ENCODE measurements around the gene TFDP3. TPM values are rescaled to one million over a fixed set of nuclear protein-coding genes. Genes with fewer than 3 reads are reported as not detected.

The TFDP3 gene, protein sequence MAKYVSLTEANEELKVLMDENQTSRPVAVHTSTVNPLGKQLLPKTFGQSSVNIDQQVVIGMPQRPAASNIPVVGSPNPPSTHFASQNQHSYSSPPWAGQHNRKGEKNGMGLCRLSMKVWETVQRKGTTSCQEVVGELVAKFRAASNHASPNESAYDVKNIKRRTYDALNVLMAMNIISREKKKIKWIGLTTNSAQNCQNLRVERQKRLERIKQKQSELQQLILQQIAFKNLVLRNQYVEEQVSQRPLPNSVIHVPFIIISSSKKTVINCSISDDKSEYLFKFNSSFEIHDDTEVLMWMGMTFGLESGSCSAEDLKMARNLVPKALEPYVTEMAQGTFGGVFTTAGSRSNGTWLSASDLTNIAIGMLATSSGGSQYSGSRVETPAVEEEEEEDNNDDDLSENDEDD
- not detected for total RNA-seq

DNA sequence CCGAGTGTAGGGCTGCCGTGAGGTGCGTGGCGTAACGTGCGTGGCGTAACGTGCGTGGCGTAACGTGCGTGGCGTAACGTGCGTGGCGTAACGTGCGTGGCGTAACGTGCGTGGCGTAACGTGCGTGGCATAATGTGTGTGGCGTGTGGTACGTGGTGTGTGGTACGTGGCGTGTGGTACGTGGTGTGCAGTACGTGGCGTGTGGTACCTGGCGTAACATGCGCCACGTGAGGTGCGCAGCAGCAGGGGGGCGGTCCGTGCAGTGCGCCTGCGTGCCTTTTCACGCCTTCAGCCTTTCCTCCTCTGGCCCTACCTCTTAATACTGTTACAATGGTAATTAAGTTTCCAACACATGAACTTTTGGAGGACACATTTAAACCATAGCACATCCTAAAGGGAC is at the start of gene TFDP3:
TFDP3 (minus strand) TSS at position 26 of the 400 bp plus-strand sequence. CDS start 95 bp downstream, outside the sequence.
- DNase-seq (no peak), ATAC-seq (no peak)
- no peak within 1 kb of the TSS for H3K4me3 Mint-ChIP-seq

GRCh38 chrX:133267621-133268020 is 49.5 kb upstream of the TFDP3 start:
- ATAC-seq (no peak), DNase-seq (no peak)
- CTCF ChIA-PET, result no interaction called here
- Mint-ChIP-seq H3K4me1 (no peaks in the 10 kb centered on the region), H3K9me3 (ENCODE audit: low read depth) (no peaks in the 10 kb centered on the region), H3K4me3 (no peak overlapping the region), H3K36me3 (no peaks in the 10 kb centered on the region), H3K27me3 (no peaks in the 10 kb centered on the region), H3K27ac (no peak overlapping the region)

More for the DNA sequence above, at the start of gene TFDP3:
- Mint-ChIP-seq H3K9me3 (ENCODE audit: low read depth) (no peaks in the 10 kb centered on the region), H3K36me3 (no peaks in the 10 kb centered on the region), H3K27me3 (no peaks in the 10 kb centered on the region), H3K27ac (no peak within 1 kb of the TSS), H3K4me1 (no peaks in the 10 kb centered on the region)
- CTCF ChIA-PET, result no interaction called here

GRCh38 chrX:133265331-133265730 is 47.2 kb upstream of the TFDP3 start:
- Mint-ChIP-seq H3K4me1 (no peaks in the 10 kb centered on the region), H3K4me3 (no peak overlapping the region), H3K36me3 (no peaks in the 10 kb centered on the region), H3K27me3 (no peaks in the 10 kb centered on the region), H3K9me3 (ENCODE audit: low read depth) (no peaks in the 10 kb centered on the region), H3K27ac (no peak overlapping the region)
- no peak for ATAC-seq
- CTCF ChIA-PET, result no interaction called here
- no peak for DNase-seq

- no peak for DNase-seq
- Mint-ChIP-seq H3K4me3 (no peak overlapping the region), H3K36me3 (no peaks in the 10 kb centered on the region), H3K27ac (no peak overlapping the region), H3K27me3 (no peaks in the 10 kb centered on the region), H3K4me1 (no peaks in the 10 kb centered on the region), H3K9me3 (ENCODE audit: low read depth) (no peaks in the 10 kb centered on the region)
- CTCF ChIA-PET, result no interaction called here
- no peak for ATAC-seq
Measured at GRCh38 chrX:133258481-133258880, 40.3 kb upstream of the TFDP3 start.

DNA sequence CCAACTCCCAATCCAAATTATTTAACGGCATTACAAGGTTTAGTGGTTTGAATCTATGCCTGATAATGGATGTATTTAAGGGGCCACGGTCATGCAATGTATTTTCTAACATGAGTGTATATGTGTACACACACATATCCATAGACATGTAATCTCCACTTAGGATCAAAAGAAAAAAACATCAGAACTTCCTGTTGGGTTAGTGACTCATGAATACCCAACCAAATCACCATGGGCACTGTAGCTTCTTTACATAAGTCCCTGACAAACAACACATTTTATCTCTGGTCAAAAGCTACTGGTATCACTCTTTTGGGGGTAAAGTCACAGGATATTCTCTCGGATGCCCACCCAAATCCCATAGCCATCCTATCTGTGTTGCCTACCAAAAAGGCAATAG is 36.5 kb upstream of the TFDP3 start:
- ATAC-seq, result no peak
- no peaks in the 10 kb centered on the region for H3K36me3 Mint-ChIP-seq
- no peaks in the 10 kb centered on the region for H3K27me3 Mint-ChIP-seq
- H3K9me3 Mint-ChIP-seq (ENCODE audit: low read depth), result no peaks in the 10 kb centered on the region
- H3K4me3 Mint-ChIP-seq, result no peak overlapping the region
- CTCF ChIA-PET, result no interaction called here
- no peak for DNase-seq
- H3K27ac Mint-ChIP-seq, result no peak overlapping the region
- no peaks in the 10 kb centered on the region for H3K4me1 Mint-ChIP-seq

- DNase-seq (no peak), ATAC-seq (no peak)
- Mint-ChIP-seq H3K27ac (no peak overlapping the region), H3K4me1 (no peaks in the 10 kb centered on the region), H3K36me3 (no peaks in the 10 kb centered on the region), H3K4me3 (no peak overlapping the region), H3K27me3 (no peaks in the 10 kb centered on the region), H3K9me3 (ENCODE audit: low read depth) (no peaks in the 10 kb centered on the region)
- CTCF ChIA-PET, result no interaction called here
Measured at GRCh38 chrX:133251204-133251603, 33.0 kb upstream of the TFDP3 start.

- Mint-ChIP-seq H3K27ac (no peak overlapping the region), H3K27me3 (no peaks in the 10 kb centered on the region), H3K4me3 (no peak overlapping the region), H3K9me3 (ENCODE audit: low read depth) (no peaks in the 10 kb centered on the region), H3K36me3 (no peaks in the 10 kb centered on the region), H3K4me1 (no peaks in the 10 kb centered on the region)
- CTCF ChIA-PET, result no interaction called here
- DNase-seq (no peak), ATAC-seq (no peak)
Measured at GRCh38 chrX:133250184-133251100, 32.3 kb upstream of the TFDP3 start.

DNA sequence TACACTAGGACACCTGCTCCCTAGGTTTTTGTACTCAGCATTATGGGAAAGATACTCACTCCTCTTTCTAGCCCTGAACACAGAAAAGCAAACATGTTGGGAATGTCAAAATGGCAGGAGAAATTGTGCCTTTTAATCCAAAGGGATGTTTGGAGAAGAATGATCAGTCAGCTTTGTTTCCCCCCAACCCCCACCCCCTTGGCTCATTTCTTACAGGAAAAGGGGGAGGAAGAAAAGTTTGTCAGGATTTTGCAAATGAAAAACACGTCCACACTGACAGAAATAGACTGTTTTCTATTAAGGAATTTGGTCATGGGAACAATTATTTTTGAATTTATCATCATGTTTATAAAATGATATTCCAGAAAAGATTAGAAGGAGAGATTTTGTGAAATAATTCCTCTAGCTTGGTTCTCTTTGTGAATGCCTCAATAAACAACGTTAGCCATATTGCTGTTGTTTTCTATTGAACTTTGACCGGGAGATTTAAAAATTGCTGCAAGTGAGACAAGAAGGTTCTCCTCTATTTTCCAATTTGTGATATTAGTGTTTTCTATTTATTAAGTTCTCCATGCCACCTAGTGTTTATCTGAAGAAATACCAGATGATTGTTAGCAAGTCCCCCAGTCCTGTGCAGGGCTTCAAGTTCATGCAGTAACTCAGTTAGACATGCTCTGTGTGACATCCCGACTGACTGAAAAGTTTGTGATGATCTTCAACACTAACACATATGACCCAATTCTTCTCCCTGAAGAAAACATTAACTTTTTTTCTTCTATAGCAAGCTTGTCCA is 31.3 kb upstream of the TFDP3 start:
- CTCF ChIA-PET, result no interaction called here
- no peak for ATAC-seq

GRCh38 chrX:133248177-133248576 is 30.0 kb upstream of the TFDP3 start:
- CTCF ChIA-PET, result no interaction called here
- no peak for ATAC-seq
- Mint-ChIP-seq H3K9me3 (ENCODE audit: low read depth) (no peaks in the 10 kb centered on the region), H3K4me3 (no peak overlapping the region), H3K27ac (no peak overlapping the region), H3K27me3 (no peaks in the 10 kb centered on the region), H3K36me3 (no peaks in the 10 kb centered on the region), H3K4me1 (no peaks in the 10 kb centered on the region)
- DNase-seq, result no peak

More for the DNA sequence above, 31.3 kb upstream of the TFDP3 start:
- Mint-ChIP-seq H3K36me3 (no peaks in the 10 kb centered on the region), H3K4me3 (no peak overlapping the region), H3K4me1 (no peaks in the 10 kb centered on the region), H3K9me3 (ENCODE audit: low read depth) (no peaks in the 10 kb centered on the region), H3K27ac (no peak overlapping the region), H3K27me3 (no peaks in the 10 kb centered on the region)
- no peak for DNase-seq

- Mint-ChIP-seq H3K9me3 (ENCODE audit: low read depth) (no peaks in the 10 kb centered on the region), H3K36me3 (no peaks in the 10 kb centered on the region), H3K4me3 (no peak overlapping the region), H3K4me1 (no peaks in the 10 kb centered on the region), H3K27ac (no peak overlapping the region), H3K27me3 (no peaks in the 10 kb centered on the region)
- CTCF ChIA-PET, result no interaction called here
- ATAC-seq (no peak), DNase-seq (no peak)
Measured at GRCh38 chrX:133246921-133247320, 28.8 kb upstream of the TFDP3 start.

GRCh38 chrX:133235830-133236229 is 17.7 kb upstream of the TFDP3 start:
- Mint-ChIP-seq H3K27me3 (no peaks in the 10 kb centered on the region), H3K9me3 (ENCODE audit: low read depth) (no peaks in the 10 kb centered on the region), H3K36me3 (no peaks in the 10 kb centered on the region), H3K4me3 (no peak overlapping the region), H3K27ac (no peak overlapping the region), H3K4me1 (no peaks in the 10 kb centered on the region)
- ATAC-seq (no peak), DNase-seq (no peak)
- CTCF ChIA-PET, result no interaction called here

DNA sequence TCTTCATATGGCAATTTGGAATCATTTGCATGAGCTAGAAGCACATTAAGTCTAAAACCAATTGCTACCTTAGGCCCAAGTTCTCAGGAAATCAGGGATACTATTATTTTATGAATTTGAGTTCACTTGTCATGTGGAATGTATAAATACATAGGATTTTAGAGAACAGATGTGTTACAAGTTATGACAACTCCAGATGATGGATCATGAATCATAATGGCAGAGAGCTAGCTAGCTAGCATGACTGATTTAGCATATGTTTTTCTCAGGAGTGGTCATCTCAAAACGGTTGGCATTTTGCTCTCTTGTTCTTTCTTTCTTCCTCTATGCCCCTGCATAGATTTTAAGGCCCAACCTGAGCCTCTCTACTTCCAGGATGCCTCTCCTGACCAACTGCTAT is 14.2 kb upstream of the TFDP3 start:
- CTCF ChIA-PET, result no interaction called here
- no peaks in the 10 kb centered on the region for H3K27me3 Mint-ChIP-seq
- ATAC-seq, result no peak
- no peaks in the 10 kb centered on the region for H3K36me3 Mint-ChIP-seq
- no peak overlapping the region for H3K27ac Mint-ChIP-seq
- H3K4me3 Mint-ChIP-seq, result no peak overlapping the region
- no peaks in the 10 kb centered on the region for H3K9me3 Mint-ChIP-seq (ENCODE audit: low read depth)
- H3K4me1 Mint-ChIP-seq, result no peaks in the 10 kb centered on the region
- no peak for DNase-seq

DNA sequence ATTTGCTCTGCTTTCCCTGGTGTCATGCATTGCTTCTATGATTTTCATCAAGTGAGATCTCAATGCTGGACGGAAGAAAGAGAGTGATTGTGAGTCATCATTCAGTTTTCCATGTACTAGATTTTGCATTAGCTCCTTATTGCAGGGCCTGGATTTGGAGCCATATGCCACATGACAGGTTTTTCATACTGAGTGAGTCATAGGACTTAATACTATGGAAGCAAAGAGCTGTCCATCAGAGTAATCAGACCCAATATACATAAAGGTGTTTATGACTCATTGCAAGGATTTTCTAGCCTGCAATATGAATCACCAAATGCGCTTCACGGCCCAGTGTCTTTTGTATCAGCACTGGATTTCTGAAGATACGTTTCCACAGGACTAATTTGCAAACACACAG is 11.2 kb upstream of the TFDP3 start:
- no peak overlapping the region for H3K27ac Mint-ChIP-seq
- no peaks in the 10 kb centered on the region for H3K9me3 Mint-ChIP-seq (ENCODE audit: low read depth)
- DNase-seq, result no peak
- no peak for ATAC-seq
- CTCF ChIA-PET, result no interaction called here
- H3K4me3 Mint-ChIP-seq, result no peak overlapping the region
- H3K4me1 Mint-ChIP-seq, result no peaks in the 10 kb centered on the region
- H3K27me3 Mint-ChIP-seq, result no peaks in the 10 kb centered on the region
- no peaks in the 10 kb centered on the region for H3K36me3 Mint-ChIP-seq
